GM19468 (cell line): ENCODE measurements around the gene KIF26B.
"Not testable (repeated sequence)": the region's sequence is repeated elsewhere in the genome, so short reads cannot be mapped to it uniquely, and the experiment has no call there.

Source experiments
- ATAC-seq: cut with Tn5 transposase; IDR thresholded peaks from one replicate; pipeline ENCODE4 v1.9.1; 2021; ENCODE audit warnings: mild to moderate bottlenecking, moderate library complexity, moderate number of reproducible peaks; ENCODE audit not compliant: unreplicated experiment; ENCODE audit errors: extremely low read depth

Gene KIF26B

GRCh38 chr1:245154429-245155271 is at the start of gene KIF26B:
Gene KIF26B (plus strand): TSS chr1:245154985. CDS start chr1:245155425, 440 bp downstream.
- no peak for ATAC-seq

DNA sequence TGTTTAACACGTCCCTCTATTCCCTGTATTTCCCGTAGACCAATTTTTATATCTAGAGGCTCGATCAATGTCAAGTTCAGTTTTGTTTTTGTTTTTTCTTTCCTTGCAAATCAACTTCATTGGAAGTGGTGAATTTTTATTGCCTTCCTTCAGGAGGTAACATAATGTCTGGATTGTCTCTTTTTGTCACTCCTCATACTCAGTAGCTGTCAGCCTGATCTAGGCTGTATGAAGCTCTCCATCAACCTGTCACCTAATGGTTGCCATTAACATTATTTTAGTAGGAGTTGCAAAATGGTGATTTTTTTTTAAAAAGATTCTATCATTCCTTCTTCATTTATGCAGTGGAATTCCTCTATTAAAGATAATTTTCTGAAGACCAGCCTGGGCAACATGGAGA is 49.7 kb upstream of the KIF26B start:
- ATAC-seq = no peak

DNA sequence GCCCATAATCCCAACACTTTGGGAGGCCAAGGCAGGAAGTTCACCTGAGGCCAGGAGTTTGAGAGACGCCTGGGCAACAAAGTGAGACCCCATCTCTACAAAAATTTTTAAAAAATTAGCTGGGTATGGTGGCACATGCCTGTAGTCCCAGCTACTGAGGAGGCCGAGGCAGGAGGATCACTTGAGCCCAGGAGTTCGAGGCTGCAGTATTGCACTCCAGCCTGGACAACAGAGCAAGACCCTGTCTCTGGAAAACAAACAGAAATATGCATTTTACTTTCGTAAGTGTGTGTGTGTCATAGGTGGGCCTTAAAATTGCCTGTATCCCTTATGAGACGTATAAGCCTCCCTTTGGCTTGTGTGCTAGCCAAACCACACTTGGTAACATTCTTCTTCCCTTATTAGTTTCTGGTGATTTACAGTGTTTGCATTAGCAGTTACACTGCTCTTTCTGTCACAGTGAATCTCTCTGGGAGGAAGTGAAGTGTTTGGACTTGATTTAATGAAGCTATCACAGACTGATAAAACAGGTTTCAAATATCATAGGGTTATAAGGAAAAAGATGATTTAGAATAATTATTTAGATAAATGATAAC is 48.9 kb upstream of the KIF26B start:
- no peak for ATAC-seq

GRCh38 chr1:245107776-245108114 is 47.0 kb upstream of the KIF26B start:
- no peak for ATAC-seq

DNA sequence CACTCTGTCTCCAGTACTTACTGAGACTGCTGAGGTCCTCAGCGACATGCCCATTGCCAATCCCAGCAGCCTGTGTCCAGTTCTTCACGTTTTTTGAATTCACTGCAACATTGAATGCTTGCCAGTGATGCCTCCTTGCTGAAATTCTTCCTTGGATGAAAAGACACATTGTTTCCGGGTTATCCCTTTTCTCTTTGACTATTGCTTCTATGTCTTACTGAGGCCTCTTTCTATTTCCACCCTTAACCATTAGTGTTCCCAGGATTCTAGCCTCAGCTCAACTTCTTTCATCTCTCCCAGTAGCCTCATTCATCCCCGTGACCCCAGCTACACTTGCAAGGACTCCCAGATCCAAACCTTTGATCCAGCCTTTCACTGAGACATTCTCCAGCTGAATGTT is 46.5 kb upstream of the KIF26B start:
- no peak for ATAC-seq

DNA sequence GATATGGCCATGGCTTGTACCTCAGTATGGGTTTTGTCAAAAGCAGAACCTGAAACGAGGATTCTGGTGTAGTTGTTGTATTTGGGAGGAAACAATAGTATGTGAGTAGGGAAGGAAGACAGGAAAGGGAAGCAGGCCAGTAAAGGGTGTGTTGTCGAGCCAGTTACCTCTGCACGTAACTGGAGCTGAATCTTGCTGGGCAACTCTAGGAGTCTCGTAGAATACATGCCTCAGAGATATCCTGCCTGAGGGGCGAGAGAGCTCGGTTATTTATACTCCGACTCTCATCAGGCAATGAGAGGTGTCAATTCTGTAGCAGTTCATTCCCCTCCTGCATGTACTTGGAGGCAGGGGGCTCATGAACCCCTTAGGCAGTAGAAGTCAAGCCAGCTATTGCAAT is 45.9 kb upstream of the KIF26B start:
- no peak for ATAC-seq

GRCh38 chr1:245110406-245110805 is 44.4 kb upstream of the KIF26B start:
- no peak for ATAC-seq

DNA sequence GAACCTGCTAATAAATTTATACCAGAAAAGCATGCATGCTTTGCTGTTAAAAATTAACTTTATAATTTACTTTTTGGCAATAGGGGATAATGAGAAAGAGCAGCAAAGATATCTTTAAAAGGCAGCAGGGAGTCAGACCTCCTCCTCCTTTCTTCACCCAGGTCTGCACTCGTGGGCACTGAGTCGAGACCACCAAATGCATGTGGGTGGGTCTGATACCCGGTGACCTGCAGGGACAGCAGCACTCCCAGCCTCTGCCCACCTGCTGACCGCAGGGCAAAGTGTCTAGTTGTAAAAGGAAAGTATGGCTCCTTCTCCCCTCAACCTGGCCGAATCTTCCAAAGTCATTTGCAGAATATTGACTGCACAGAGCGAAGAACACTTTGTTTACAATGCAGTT is 43.7 kb upstream of the KIF26B start:
- ATAC-seq = no peak

DNA sequence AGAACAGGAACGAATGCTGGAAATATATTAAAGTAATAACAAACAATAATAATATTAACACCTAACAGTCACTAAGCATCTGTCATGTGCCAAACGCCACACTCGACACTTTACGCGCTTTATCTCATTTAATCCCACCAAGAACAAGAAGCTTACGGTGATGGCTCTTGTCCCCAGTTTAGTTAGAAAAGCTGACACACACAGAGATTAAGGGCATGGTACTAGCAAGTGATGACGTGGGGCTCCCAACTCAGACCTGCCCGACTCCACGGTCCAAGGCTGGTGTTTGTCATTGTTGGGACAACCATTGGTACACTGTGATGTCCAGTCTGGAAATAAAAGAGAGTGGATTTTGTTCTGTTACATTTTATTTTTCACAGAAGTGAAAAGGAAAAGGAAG is 41.1 kb upstream of the KIF26B start:
- no peak for ATAC-seq

DNA sequence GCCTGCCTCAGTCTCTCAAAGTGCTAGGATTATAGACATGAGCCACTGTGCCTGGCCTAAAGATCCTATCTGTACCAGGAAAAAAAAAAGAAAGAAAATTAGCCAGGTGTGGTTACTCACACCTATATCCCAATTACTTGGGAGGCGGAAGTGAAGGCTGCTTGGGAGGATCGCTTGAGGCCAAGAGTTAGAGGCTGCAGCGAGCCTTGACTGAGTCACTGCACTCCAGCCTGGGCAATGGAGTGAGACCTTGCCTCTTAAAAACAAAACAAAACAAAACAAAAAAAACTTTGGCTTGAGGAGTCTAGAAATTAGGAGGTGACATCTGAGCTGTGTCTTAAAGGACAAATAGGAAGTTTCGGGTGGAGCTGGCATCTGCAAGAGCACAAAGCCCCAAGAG is 38.7 kb upstream of the KIF26B start:
- ATAC-seq = no peak

GRCh38 chr1:245116751-245117150 is 38.0 kb upstream of the KIF26B start:
- ATAC-seq = no peak

DNA sequence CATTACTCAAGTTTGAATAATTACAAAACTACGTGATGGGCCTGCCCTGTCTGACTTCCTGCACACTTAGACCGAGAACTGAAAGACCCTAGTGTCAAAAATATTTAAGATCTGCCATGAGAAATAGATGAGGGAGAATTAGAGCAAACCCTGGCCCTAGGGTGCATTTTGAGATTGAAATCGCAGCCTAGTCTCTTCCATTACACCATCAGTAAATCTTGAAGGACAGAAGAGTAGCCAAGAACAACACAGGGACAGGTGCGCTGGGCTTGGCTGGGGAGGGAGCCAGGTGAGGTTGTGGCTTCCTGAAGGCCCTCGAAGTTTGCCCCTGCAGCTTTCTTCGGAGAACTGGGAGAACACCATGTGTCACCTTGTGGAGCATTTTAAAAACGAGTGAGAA is 36.7 kb upstream of the KIF26B start:
- no peak for ATAC-seq

DNA sequence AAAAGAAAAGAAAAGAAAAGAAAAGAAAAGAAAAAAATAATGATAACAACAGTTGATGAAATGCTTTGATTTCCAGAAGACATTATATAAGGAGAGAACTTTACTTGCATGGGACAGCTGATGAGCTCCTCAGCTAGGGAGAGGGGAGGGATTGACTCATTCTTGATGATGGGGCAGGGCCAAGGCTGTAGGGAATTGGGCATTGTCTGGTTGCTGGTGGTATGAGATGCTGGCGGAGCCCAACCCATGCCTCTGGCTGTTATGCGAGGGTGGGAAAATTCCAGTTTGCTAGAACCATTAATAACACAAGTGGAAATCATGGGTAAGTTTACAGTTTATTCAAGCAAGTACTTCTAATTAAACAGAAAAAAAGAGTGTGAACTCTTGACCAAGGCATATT is 36.0 kb upstream of the KIF26B start:
- ATAC-seq = no peak

DNA sequence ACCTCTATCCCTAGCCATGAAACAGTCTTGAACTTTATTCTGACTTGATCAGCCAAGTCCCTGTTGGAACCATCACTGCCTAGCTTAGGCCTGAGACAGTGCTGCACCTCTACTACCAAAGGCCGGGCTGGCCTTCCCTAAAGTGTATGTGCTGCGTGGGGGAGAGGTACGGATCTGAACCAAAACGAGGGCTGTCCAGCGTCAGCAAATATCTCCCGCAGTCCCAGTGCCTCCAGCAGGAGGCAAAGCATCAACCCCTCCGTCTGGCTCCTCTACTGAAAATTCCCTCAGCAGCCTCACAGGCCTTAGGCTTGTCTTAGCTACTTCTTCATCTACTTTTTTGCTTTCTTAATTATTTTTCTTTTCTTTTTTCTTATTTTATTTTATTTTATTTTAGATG is 33.3 kb upstream of the KIF26B start:
- no peak for ATAC-seq

- no peak for ATAC-seq
Measured at GRCh38 chr1:245124241-245124640, 30.5 kb upstream of the KIF26B start.

DNA sequence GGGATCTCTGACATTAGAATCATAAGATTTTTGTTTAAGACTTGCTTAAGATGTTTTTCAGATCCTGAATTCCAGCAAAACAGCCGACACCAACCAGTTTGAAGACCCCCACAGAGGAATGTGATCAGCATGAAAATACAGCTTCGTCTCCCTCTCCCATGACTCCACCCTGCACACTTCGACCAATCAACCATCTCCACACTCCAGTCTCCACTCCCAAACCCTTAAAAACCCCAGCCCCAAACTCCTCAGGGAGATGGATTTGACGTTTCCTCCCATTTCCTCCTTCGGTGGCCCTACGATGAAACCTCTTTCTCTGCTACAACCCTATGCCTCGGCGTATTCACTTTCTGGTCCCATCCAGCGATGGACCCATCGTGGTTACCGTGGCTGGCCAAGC is 30.1 kb upstream of the KIF26B start:
- no peak for ATAC-seq

DNA sequence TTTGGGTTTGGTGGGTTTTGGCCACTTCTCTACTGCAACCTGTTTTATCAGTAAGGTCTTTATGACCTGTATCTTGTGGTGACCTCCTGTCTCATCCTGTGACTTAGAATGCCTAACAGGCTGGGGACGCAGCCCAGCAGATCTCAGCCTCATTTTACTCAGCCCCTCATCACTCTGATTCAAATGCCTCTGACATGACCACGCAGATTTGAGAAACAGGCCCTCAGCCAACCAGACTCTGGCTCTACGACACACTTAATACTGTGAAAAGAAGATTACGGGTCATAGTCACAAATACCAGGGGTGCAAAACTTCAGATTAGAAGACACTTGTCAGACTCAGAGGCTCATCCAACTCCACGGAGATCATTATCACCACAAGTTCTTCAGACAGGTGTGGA is 28.3 kb upstream of the KIF26B start:
- ATAC-seq = no peak

- ATAC-seq = no peak
Measured at GRCh38 chr1:245128381-245129101, 26.2 kb upstream of the KIF26B start.

DNA sequence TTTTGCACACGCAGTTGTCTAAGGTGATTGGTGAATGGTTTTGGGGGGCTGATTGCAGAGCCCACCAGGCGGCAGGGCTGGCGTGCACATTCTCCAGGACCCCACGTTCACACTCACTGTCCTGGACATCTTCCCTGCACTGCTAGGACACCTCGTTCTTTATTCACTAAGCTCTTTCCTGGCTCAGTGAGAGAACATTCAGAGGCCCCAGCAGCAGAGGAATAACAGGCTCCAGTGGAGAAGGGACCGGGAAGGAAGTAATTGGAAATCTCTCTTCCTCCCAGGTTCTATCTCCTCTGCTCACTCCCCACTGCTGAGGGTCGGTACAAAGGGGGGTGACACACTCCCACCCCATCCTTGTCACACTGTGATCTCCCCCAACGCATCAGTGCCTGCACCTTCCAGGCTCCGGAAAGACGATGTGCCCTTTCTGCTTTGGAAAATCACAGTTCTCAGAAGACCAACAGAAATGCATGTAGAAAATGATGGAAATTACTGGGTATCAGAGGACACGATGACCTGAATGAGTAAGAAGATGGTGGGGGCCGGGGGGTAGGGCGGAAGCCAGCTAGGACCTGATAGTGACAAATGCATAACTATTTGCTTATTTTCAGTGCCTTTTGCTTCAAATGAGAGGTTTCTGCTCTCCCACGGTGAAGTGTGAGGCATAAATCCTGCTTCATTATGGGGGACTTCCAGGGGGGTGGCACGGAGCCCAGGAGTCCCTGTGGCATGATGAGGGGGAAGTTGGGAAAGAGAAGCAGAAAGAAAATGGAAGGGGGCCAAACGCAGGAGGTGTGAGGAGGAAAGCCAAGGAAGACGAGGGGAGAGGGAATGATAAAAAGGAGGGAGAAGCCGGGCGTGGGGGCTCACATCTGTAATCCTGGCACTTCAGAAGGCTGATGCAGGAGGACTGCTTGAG is 25.2 kb upstream of the KIF26B start:
- no peak for ATAC-seq

GRCh38 chr1:245130281-245131025 is 24.3 kb upstream of the KIF26B start:
- not testable (repeated sequence) for ATAC-seq
